ENCODE data around the gene SYNDIG1L.

SYNDIG1L gene

GRCh38 chr14:74358176-74358829 lies 67.7 kb downstream of the SYNDIG1L start:
- DNase-seq (ENCODE audit: low spot score): no peak

GRCh38 chr14:74357585-74357984 lies 68.4 kb downstream of the SYNDIG1L start:
- no peak for DNase-seq (ENCODE audit: low spot score)

- DNase-seq (ENCODE audit: low spot score): no peak
Observed at GRCh38 chr14:74356892-74357575, 69.0 kb downstream of the SYNDIG1L start.

All from putamen (tissue), 1 donor.